Measurements from ENCODE around the gene ASTN1. TPM values are rescaled to one million over a fixed set of nuclear protein-coding genes. Genes with fewer than 3 reads are reported as not detected.

Gene ASTN1
- total RNA-seq, 4 donors from 2014 or later: 0.93 to 2.9 (median 2.3) TPM

DNA sequence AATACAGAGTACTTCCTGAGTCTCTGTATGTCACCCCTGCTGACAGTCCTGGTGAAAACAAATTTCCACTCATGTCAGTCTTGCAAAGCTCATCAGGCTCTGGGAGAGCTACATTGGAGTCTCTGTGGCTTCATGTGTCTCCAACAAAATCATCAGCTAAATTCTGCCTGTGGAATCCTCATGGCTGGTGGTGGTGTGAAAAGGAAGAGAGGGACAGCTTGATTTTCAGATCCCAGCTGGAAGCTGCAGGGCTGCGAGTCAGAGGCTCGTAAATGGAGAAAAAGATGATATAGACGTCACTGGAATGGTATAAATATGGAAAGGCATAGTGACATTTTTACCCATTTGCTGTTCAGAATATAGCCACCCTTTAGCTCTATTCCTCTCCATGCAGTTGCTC, 150.2 kb downstream of the ASTN1 start:
- H3K4me3 ChIP-seq: no peak overlapping the region
- ATAC-seq: no peak
- H3K4me1 ChIP-seq: peaks cover 0 to 9% (median 0%) of the 10 kb centered on the region in 3 donors
- H3K9me3 ChIP-seq: no peaks in the 10 kb centered on the region
- TF ChIP-seq POLR2AphosphoS5 (IDR thresholded peaks at IDR 0.05) (no peak), EP300 (IDR thresholded peaks at IDR 0.05) (no peak), POLR2A (IDR thresholded peaks at IDR 0.05) (no peak)
- TF ChIP-seq, protein P1, sequence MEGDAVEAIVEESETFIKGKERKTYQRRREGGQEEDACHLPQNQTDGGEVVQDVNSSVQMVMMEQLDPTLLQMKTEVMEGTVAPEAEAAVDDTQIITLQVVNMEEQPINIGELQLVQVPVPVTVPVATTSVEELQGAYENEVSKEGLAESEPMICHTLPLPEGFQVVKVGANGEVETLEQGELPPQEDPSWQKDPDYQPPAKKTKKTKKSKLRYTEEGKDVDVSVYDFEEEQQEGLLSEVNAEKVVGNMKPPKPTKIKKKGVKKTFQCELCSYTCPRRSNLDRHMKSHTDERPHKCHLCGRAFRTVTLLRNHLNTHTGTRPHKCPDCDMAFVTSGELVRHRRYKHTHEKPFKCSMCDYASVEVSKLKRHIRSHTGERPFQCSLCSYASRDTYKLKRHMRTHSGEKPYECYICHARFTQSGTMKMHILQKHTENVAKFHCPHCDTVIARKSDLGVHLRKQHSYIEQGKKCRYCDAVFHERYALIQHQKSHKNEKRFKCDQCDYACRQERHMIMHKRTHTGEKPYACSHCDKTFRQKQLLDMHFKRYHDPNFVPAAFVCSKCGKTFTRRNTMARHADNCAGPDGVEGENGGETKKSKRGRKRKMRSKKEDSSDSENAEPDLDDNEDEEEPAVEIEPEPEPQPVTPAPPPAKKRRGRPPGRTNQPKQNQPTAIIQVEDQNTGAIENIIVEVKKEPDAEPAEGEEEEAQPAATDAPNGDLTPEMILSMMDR (IDR thresholded peaks at IDR 0.05): no peak
- no peak overlapping the region for H3K27ac ChIP-seq
- H3K36me3 ChIP-seq: no peaks in the 10 kb centered on the region
- H3K27me3 ChIP-seq: no peaks in the 10 kb centered on the region
- 76 to 89% methylated on average over 3 of the region's 3 CpGs for WGBS, 2 donors (ENCODE audit: low coverage in 1 of 2)

GRCh38 chr1:177012342-177012925, 152.1 kb downstream of the ASTN1 start:
- Histone ChIP-seq H3K27me3 (no peaks in the 10 kb centered on the region), H3K4me3 (no peak overlapping the region), H3K9me3 (no peaks in the 10 kb centered on the region), H3K27ac (no peak overlapping the region), H3K4me1 (peaks cover 0 to 9% (median 0%) of the 10 kb centered on the region in 3 donors), H3K36me3 (no peaks in the 10 kb centered on the region)
- 60 to 80% methylated on average over 1 to 2 of the region's 2 CpGs for WGBS, 2 donors (ENCODE audit: low coverage in 1 of 2)
- no peak for ATAC-seq
- TF ChIP-seq, protein P1 (IDR thresholded peaks at IDR 0.05): no peak
- TF ChIP-seq POLR2A (IDR thresholded peaks at IDR 0.05): no peak
- no peak for TF ChIP-seq POLR2AphosphoS5 (IDR thresholded peaks at IDR 0.05)
- no peak for TF ChIP-seq EP300 (IDR thresholded peaks at IDR 0.05)

DNA sequence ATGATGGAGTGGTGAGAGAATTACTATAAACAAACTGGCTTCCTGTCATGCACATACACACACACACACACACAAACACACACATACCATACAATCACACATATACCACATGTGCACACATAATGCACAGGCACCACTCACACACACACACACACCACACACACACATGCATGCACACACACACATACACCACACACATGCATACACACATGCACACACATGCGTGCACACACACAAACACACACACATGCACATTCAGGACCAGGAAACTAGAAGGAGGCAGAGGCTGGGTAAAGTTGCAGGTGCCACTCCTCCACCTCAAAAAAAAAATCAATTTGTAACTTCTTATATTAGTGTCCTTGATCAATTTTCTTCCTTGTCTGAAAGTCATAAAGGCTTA, 153.0 kb downstream of the ASTN1 start:
- H3K4me3 ChIP-seq: no peak overlapping the region
- no peaks in the 10 kb centered on the region for H3K27me3 ChIP-seq
- 100% methylated on average over 1 of the region's 1 CpG; no CpG with 5 or more reads in 1 of the 2 donors for WGBS, 2 donors (ENCODE audit: low coverage in 1 of 2)
- no peaks in the 10 kb centered on the region for H3K36me3 ChIP-seq
- no peak for ATAC-seq
- H3K9me3 ChIP-seq: no peaks in the 10 kb centered on the region
- H3K4me1 ChIP-seq: peaks cover 0 to 9% (median 0%) of the 10 kb centered on the region in 3 donors
- H3K27ac ChIP-seq: no peak overlapping the region
- no peak for TF ChIP-seq POLR2A (IDR thresholded peaks at IDR 0.05)
- TF ChIP-seq, protein P1 (IDR thresholded peaks at IDR 0.05): no peak
- no peak for TF ChIP-seq EP300 (IDR thresholded peaks at IDR 0.05)
- no peak for TF ChIP-seq POLR2AphosphoS5 (IDR thresholded peaks at IDR 0.05)

DNA sequence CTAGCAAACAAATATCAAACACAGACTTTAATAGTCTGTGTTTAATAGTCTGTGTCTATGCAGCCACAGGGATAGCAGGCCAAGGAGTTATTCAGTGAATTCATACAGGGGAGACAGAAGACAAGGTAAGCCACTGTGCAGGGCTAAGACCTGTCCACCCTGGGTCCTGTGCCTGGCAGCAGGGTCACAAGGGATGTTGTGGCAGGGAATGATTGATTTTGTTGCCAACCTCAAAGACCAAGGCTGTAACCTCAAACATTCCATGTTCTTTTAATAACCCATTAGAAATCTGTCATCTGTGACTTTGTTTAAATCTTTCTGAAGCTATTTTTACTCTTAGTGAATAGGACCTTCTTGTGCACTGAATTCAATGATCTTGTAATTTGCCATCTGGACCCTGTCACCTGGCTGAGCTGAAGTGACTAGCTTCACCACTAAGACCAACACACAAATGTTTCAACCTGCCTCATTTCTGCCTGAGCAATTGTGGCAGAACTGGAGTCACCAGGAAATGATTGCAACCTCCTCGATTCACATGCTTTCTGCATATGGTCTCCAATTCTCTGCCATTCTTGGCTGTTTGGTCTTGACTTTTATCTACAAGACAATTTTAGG, 154.2 kb downstream of the ASTN1 start:
- TF ChIP-seq EP300 (IDR thresholded peaks at IDR 0.05) (no peak), POLR2AphosphoS5 (IDR thresholded peaks at IDR 0.05) (no peak), POLR2A (IDR thresholded peaks at IDR 0.05) (no peak)
- TF ChIP-seq, protein P1 (IDR thresholded peaks at IDR 0.05): no peak
- Histone ChIP-seq H3K27ac (no peak overlapping the region), H3K9me3 (no peaks in the 10 kb centered on the region), H3K4me1 (peaks cover 0 to 9% (median 0%) of the 10 kb centered on the region in 3 donors), H3K27me3 (no peaks in the 10 kb centered on the region), H3K36me3 (no peaks in the 10 kb centered on the region), H3K4me3 (no peak overlapping the region)
- ATAC-seq: no peak
- 63% methylated on average over 1 of the region's 1 CpG; no CpG with 5 or more reads in 1 of the 2 donors for WGBS, 2 donors (ENCODE audit: low coverage in 1 of 2)

- H3K4me1 ChIP-seq: peaks cover 0 to 9% (median 0%) of the 10 kb centered on the region in 3 donors
- no peak for ATAC-seq
- H3K36me3 ChIP-seq: no peaks in the 10 kb centered on the region
- no peak overlapping the region for H3K4me3 ChIP-seq
- H3K27ac ChIP-seq: no peak overlapping the region
- H3K9me3 ChIP-seq: no peaks in the 10 kb centered on the region
- TF ChIP-seq EP300 (IDR thresholded peaks at IDR 0.05) (no peak), POLR2A (IDR thresholded peaks at IDR 0.05) (no peak), POLR2AphosphoS5 (IDR thresholded peaks at IDR 0.05) (no peak)
- TF ChIP-seq, protein P1 (IDR thresholded peaks at IDR 0.05): no peak
- H3K27me3 ChIP-seq: no peaks in the 10 kb centered on the region
- WGBS, 2 donors (ENCODE audit: low coverage in 1 of 2): 83 to 84% methylated on average over 3 of the region's 3 CpGs
These were observed 155.9 kb downstream of the ASTN1 start for GRCh38 chr1:177008653-177009052.

Measured in gastroesophageal sphincter (tissue), 4 donors.